Stimulated activated CD8-positive, alpha-beta memory T cell treated with anti-CD3 and anti-CD28 coated beads, Interleukin-12 subunit alpha, Interleukin-12 subunit beta, amount 100 ng/mL, for 4 hours (primary cell): ENCODE data around the gene KANSL3.
"Not testable (repeated sequence)": the region's sequence is repeated elsewhere in the genome, so short reads cannot be mapped to it uniquely, and the experiment has no call there.

Experiments
- DNase-seq: peaks from one replicate; pipeline ENCODE4 v3.0.0-alpha.2; 2020; ENCODE audit warnings: low read depth

The KANSL3 gene

GRCh38 chr2:96557421-96557820, 80.7 kb downstream of the KANSL3 start:
- DNase-seq = not testable (repeated sequence)

- DNase-seq = no peak
Observed at GRCh38 chr2:96556441-96557330, 81.4 kb downstream of the KANSL3 start.

- no peak for DNase-seq
Observed at GRCh38 chr2:96555146-96555610, 82.9 kb downstream of the KANSL3 start.

GRCh38 chr2:96554293-96555145, 83.6 kb downstream of the KANSL3 start:
- DNase-seq = no peak

- not testable (repeated sequence) for DNase-seq
Observed at GRCh38 chr2:96553957-96554292, 84.2 kb downstream of the KANSL3 start.

GRCh38 chr2:96553176-96553956, 84.7 kb downstream of the KANSL3 start:
- DNase-seq = no peak

- DNase-seq = no peak
Observed at GRCh38 chr2:96552315-96553175, 85.6 kb downstream of the KANSL3 start.

- DNase-seq = no peak
Observed at GRCh38 chr2:96551605-96552314, 86.4 kb downstream of the KANSL3 start.

GRCh38 chr2:96550787-96551604, 87.1 kb downstream of the KANSL3 start:
- DNase-seq = no peak

GRCh38 chr2:96549967-96550786, 87.9 kb downstream of the KANSL3 start:
- no peak for DNase-seq

GRCh38 chr2:96549466-96549785, 88.7 kb downstream of the KANSL3 start:
- DNase-seq = no peak

- no peak for DNase-seq
Observed at GRCh38 chr2:96548558-96549465, 89.3 kb downstream of the KANSL3 start.

- no peak for DNase-seq
Observed at GRCh38 chr2:96547731-96548171, 90.4 kb downstream of the KANSL3 start.

- DNase-seq = no peak
Observed at GRCh38 chr2:96547203-96547641, 90.9 kb downstream of the KANSL3 start.

- DNase-seq = no peak
Observed at GRCh38 chr2:96546797-96547196, 91.3 kb downstream of the KANSL3 start.

- DNase-seq = no peak
Observed at GRCh38 chr2:96546321-96546720, 91.8 kb downstream of the KANSL3 start.
